ENCODE data around the gene PLCL1.

The PLCL1 gene

GRCh38 chr2:197943731-197944130 lies 139.3 kb downstream of the PLCL1 start:
- TF ChIP-seq ZNF274 (IDR thresholded peaks at IDR 0.05; ENCODE audit: low read depth, low read length): no peak
- no peak overlapping the region for H3K4me3 ChIP-seq (ENCODE audit: low read length)

- TF ChIP-seq ZNF274 (IDR thresholded peaks at IDR 0.05; ENCODE audit: low read depth, low read length): no peak
- no peak overlapping the region for H3K4me3 ChIP-seq (ENCODE audit: low read length)
Observed at GRCh38 chr2:197944416-197945096, 140.2 kb downstream of the PLCL1 start.

- no peak overlapping the region for H3K4me3 ChIP-seq (ENCODE audit: low read length)
- TF ChIP-seq ZNF274 (IDR thresholded peaks at IDR 0.05; ENCODE audit: low read depth, low read length): no peak
Observed at GRCh38 chr2:197946562-197946961, 142.2 kb downstream of the PLCL1 start.

DNA sequence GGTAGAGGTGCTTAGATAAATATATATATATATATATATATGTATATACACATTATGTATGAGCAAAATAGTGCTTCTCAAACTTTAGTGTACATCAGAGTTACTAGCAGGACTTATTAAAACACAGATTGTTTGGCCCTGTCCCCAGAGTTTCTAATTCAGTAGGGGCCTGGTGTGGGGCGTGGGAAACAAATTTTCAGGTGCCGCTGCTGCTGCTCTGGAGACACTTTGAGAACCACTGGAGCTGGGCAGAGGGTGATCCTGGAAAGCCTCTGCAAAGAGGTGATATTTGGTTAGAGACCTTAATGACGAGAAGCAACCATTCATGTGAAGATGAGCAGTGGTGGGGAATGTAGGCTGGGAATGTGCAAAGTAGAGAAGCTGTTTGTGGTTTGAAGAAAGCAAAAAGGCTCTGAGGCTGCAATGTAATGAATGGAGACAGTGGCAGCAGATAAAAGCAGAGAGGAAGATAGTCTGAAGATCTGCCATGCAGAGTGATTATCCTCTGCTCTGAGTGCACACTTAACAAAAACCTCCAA lies 142.9 kb downstream of the PLCL1 start:
- no peak for TF ChIP-seq ZNF274 (IDR thresholded peaks at IDR 0.05; ENCODE audit: low read depth, low read length)
- H3K4me3 ChIP-seq (ENCODE audit: low read length): no peak overlapping the region

GRCh38 chr2:197949224-197949623 lies 144.8 kb downstream of the PLCL1 start:
- H3K4me3 ChIP-seq (ENCODE audit: low read length): no peak overlapping the region
- no peak for TF ChIP-seq ZNF274 (IDR thresholded peaks at IDR 0.05; ENCODE audit: low read depth, low read length)

DNA sequence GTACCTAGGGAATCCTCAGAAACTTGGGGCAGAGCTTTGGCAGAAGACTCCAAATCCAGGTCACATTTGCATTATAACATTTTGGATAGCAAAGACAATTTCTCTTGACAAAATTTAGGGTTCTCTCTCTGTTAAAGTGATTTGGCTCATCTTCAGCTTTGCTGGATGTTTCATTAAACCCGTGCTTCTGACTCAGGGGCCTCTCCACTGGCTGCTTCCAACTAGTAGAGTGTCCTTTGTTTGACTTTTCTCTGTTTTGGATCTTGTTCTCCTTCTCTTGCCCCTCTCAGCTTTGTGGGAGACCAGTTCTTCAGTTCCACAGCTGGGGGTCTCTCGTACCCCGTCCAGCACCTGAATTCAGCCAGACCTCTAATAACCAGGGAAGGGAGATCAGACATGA lies 145.6 kb downstream of the PLCL1 start:
- TF ChIP-seq ZNF274 (IDR thresholded peaks at IDR 0.05; ENCODE audit: low read depth, low read length): no peak
- no peak overlapping the region for H3K4me3 ChIP-seq (ENCODE audit: low read length)

DNA sequence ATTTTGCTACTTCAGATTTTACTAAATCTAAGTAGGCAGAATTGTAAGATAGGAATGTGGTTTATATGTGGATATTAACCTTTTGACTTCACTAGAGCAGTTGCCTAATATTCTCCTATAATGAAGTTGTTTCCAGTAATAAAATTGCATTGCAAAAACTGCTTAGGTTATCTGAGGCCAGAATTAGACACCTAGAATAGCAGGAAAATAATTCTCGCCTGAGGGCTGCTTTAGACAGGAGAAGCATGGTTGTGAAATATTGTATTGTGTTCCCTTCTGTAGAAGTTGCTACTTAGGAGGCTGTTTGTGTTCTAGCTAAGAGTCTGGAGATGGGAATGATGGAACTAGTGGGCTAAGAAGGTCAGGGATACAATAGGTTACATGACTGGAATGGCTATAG lies 146.3 kb downstream of the PLCL1 start:
- no peak overlapping the region for H3K4me3 ChIP-seq (ENCODE audit: low read length)
- no peak for TF ChIP-seq ZNF274 (IDR thresholded peaks at IDR 0.05; ENCODE audit: low read depth, low read length)

DNA sequence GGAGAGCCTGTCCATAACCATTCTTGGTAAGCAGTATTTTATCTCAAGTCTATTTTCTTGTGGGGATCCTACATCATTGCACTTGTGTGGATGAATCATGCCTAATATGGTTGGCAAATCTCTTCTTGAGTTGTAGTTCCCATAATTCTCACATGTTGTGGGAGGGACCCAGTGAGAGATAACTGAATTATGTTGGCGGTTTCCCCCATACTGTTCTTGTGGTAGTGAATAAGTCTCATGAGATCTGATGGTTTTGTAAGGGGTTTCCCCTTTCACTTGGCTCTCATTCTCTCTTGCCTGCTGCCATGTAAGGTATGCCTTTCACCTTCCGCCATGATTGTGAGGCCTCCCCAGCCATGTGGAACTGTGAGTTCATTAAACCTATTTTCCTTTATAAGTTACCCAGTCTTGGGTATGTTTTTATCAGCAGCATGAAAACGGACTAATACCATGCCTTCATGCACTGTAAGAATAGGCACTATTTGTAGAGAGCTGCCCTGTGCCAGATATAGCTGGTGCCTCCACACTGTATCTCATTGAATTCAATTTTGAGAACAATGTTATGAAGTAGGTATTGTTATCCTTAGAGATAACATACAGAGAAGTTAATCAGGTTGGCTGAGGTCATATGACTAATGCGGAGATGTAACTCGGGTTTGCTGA lies 148.3 kb downstream of the PLCL1 start:
- H3K4me3 ChIP-seq (ENCODE audit: low read length): no peak overlapping the region
- TF ChIP-seq ZNF274 (IDR thresholded peaks at IDR 0.05; ENCODE audit: low read depth, low read length): no peak

- H3K4me3 ChIP-seq (ENCODE audit: low read length): no peak overlapping the region
- TF ChIP-seq ZNF274 (IDR thresholded peaks at IDR 0.05; ENCODE audit: low read depth, low read length): no peak
Observed at GRCh38 chr2:197954328-197954727, 149.9 kb downstream of the PLCL1 start.

GRCh38 chr2:197958592-197959150 lies 154.3 kb downstream of the PLCL1 start:
- H3K4me3 ChIP-seq (ENCODE audit: low read length): no peak overlapping the region
- no peak for TF ChIP-seq ZNF274 (IDR thresholded peaks at IDR 0.05; ENCODE audit: low read depth, low read length)

- TF ChIP-seq ZNF274 (IDR thresholded peaks at IDR 0.05; ENCODE audit: low read depth, low read length): no peak
- no peak overlapping the region for H3K4me3 ChIP-seq (ENCODE audit: low read length)
Observed at GRCh38 chr2:197959383-197959782, 155.0 kb downstream of the PLCL1 start.

DNA sequence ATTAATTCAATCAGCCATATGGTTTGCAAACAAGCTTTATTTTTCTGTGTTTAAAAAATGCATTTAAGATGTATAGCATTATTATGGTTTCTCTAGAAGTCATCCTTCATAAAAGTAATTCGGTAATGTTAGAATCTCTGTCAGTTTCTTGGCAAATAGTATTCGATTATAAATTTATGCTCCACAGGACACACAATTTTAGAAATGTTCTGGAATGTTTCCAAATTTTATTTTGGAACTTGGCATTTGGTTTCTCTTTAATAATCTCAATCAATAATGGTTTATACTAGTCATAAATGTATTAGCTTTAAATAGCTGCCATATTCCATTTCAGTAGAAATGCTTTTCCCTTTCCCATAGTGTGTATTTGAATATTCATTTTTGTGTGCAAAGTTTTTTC lies 156.4 kb downstream of the PLCL1 start:
- no peak for TF ChIP-seq ZNF274 (IDR thresholded peaks at IDR 0.05; ENCODE audit: low read depth, low read length)
- H3K4me3 ChIP-seq (ENCODE audit: low read length): no peak overlapping the region

DNA sequence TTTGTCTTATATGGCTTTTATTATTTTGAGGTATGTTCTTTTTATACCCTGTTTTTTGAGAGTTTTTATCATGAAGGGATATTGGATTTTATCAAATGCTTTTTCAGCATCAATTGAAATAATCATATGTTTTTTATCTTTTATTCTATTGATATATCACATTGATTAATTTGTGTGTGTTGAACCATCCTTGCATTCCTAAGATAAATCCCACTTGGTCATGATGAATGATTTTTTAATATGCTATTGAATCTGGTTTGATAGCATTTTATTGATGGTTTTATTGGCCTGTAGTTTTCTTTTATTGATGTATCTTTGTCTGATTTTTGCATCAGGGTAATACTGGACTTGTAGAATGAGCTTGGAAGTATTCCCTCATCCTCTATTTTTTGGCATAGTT lies 160.3 kb downstream of the PLCL1 start:
- TF ChIP-seq ZNF274 (IDR thresholded peaks at IDR 0.05; ENCODE audit: low read depth, low read length): no peak
- no peak overlapping the region for H3K4me3 ChIP-seq (ENCODE audit: low read length)

DNA sequence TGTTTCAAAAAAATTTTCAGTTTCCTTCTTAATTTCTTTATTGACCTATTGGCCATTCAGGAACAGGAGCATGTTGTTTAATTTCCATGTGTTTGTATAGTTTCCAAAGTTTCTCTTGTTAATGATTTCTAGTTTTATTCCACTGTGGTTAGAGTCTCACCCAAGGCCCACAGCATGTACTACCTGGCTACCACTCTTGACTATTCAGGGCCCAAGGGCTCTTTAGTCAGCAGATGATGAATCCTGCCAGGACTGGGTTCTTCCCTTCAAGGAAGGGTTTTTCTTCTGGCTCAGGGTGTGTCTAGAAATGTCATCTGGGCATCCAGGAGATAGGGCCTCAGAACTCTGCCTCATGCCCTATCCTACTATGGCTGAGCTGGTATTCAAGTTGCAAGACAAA lies 161.4 kb downstream of the PLCL1 start:
- no peak for TF ChIP-seq ZNF274 (IDR thresholded peaks at IDR 0.05; ENCODE audit: low read depth, low read length)
- H3K4me3 ChIP-seq (ENCODE audit: low read length): no peak overlapping the region

GRCh38 chr2:197969391-197969893 lies 165.0 kb downstream of the PLCL1 start:
- TF ChIP-seq ZNF274 (IDR thresholded peaks at IDR 0.05; ENCODE audit: low read depth, low read length): no peak
- H3K4me3 ChIP-seq (ENCODE audit: low read length): no peak overlapping the region

All from GM08714 (cell line).